Thyroid gland (tissue), 4 donors: ENCODE measurements around the gene WBP1L.

Source experiments
- CTCF ChIP-seq, 6 experiments: fragments of 200-600 bp in 3 of 6; fragments of 450-650 bp in 3 of 6; sonication (generic) in 3 of 6; IDR thresholded peaks; one replicate each; pipeline ENCODE4 v1.5.1; 2016 to 2019; ENCODE audit warnings: antibody characterized with exemption in 6 of 6, mild to moderate bottlenecking in 2 of 6, inconsistent platforms in 1 of 6, moderate library complexity in 1 of 6
- POLR2A ChIP-seq, 2 donors: fragments of 450-650 bp; IDR thresholded peaks; one replicate each; pipeline ENCODE4 v1.6.1; 2017; ENCODE audit warnings: antibody characterized with exemption in 2 of 2, mild to moderate bottlenecking in 2 of 2, moderate library complexity in 1 of 2

GRCh38 chr10:102802920-102803534, 59.3 kb downstream of the WBP1L start:
- no peak for TF ChIP-seq POLR2A (IDR thresholded peaks at IDR 0.05)
- peak in 1 of 6 experiments; percentile 8 for TF ChIP-seq CTCF (IDR thresholded peaks at IDR 0.05)
